Measurements from ENCODE around the gene TRAPPC2L. TPM values are rescaled to one million over a fixed set of nuclear protein-coding genes. Genes with fewer than 3 reads are reported as not detected.

TRAPPC2L gene
- total and polyA plus RNA-seq, 11 donors: 20.3 to 65.7 (median 44.2) TPM

GRCh38 chr16:88863426-88863825 is 6.5 kb downstream of the TRAPPC2L start:
- Histone ChIP-seq H3K4me1 (peaks cover 0 to 7% (median 2%) of the 10 kb centered on the region in 12 donors), H3K4me3 (no peak overlapping the region), H3K27ac (no peak overlapping the region), H3K36me3 (peaks cover 0 to 48% (median 39%) of the 10 kb centered on the region in 9 donors), H3K9me3 (no peaks in the 10 kb centered on the region), H3K27me3 (no peaks in the 10 kb centered on the region)
- intact Hi-C loops (cut with DNase I): loop anchor here in 3 of 10 donors (5.0 to 10.0 kb wide), 3 partner anchors 49 to 119 kb away; partner anchors contain the start of gene APRT (in 2 of the 3)
- 89 to 90% (median 90%) methylated on average over 13 of the region's 13 CpGs for WGBS, 4 donors
- ATAC-seq (no peak), DNase-seq (no peak)
- TF ChIP-seq CTCF (IDR thresholded peaks at IDR 0.05) (no peak), POLR2A (IDR thresholded peaks at IDR 0.05) (no peak)

GRCh38 chr16:88864099-88864498 is 7.2 kb downstream of the TRAPPC2L start:
- TF ChIP-seq CTCF (IDR thresholded peaks at IDR 0.05): no peak
- no peak for TF ChIP-seq POLR2A (IDR thresholded peaks at IDR 0.05)
- intact Hi-C loops (cut with DNase I): loop anchor here in 3 of 10 donors (5.0 to 10.0 kb wide), 3 partner anchors 49 to 119 kb away; partner anchors contain the start of gene APRT (in 2 of the 3)
- no peak for DNase-seq
- ATAC-seq: no peak
- Histone ChIP-seq H3K27me3 (no peaks in the 10 kb centered on the region), H3K4me1 (peaks cover 0 to under 1% (median 0%) of the 10 kb centered on the region in 12 donors), H3K27ac (no peak overlapping the region), H3K4me3 (no peak overlapping the region), H3K36me3 (peaks cover 0 to 42% (median 33%) of the 10 kb centered on the region in 9 donors), H3K9me3 (no peaks in the 10 kb centered on the region)
- WGBS, 4 donors: 83 to 92% (median 89%) methylated on average over 5 to 15 of the region's 15 CpGs

- Histone ChIP-seq H3K4me3 (no peak overlapping the region), H3K36me3 (peaks cover 0 to 38% (median 29%) of the 10 kb centered on the region in 9 donors), H3K27me3 (no peaks in the 10 kb centered on the region), H3K9me3 (no peaks in the 10 kb centered on the region), H3K4me1 (no peaks in the 10 kb centered on the region), H3K27ac (no peak overlapping the region)
- ATAC-seq (no peak), DNase-seq (no peak)
- TF ChIP-seq CTCF (IDR thresholded peaks at IDR 0.05): no peak
- TF ChIP-seq POLR2A (IDR thresholded peaks at IDR 0.05): no peak
- intact Hi-C loops (cut with DNase I): loop anchor here in 3 of 10 donors (5.0 to 10.0 kb wide), 3 partner anchors 50 to 120 kb away; partner anchors contain the start of gene APRT (in 2 of the 3)
- 79 to 100% (median 84%) methylated on average over 5 to 18 of the region's 18 CpGs for WGBS, 4 donors
Measured at GRCh38 chr16:88864521-88864920, 7.6 kb downstream of the TRAPPC2L start.

GRCh38 chr16:88865310-88865709 is 8.4 kb downstream of the TRAPPC2L start:
- TF ChIP-seq POLR2A (IDR thresholded peaks at IDR 0.05): no peak
- no peak for ATAC-seq

More at GRCh38 chr16:88865310-88865709, 8.4 kb downstream of the TRAPPC2L start:
- H3K36me3 ChIP-seq: peaks cover 0 to 30% (median 21%) of the 10 kb centered on the region in 9 donors
- WGBS, 4 donors: 82 to 84% (median 83%) methylated on average over 11 to 14 of the region's 14 CpGs
- H3K9me3 ChIP-seq: no peaks in the 10 kb centered on the region
- DNase-seq: no peak
- no peak overlapping the region for H3K4me3 ChIP-seq
- intact Hi-C loops (cut with DNase I): loop anchor here in 2 of 10 donors (10.0 kb wide), 2 partner anchors 51 to 121 kb away; partner anchors contain the start of gene APRT (in 1 of the 2)
- no peaks in the 10 kb centered on the region for H3K27me3 ChIP-seq
- no peak overlapping the region for H3K27ac ChIP-seq
- H3K4me1 ChIP-seq: peaks cover 0 to 5% (median 0%) of the 10 kb centered on the region in 12 donors

All from heart left ventricle (tissue), 16 donors.